Measurements from ENCODE around the gene ANKRD13A. TPM values are rescaled to one million over a fixed set of nuclear protein-coding genes. Genes with fewer than 3 reads are reported as not detected.

ANKRD13A gene
- polyA plus RNA-seq, 1 of the 3 experiments (the other 2 are of a cell fraction): 42.8 TPM

- 88% methylated on average over 7 of the region's 7 CpGs for WGBS (ENCODE audit: low lambda C conversion rate)
- no peak overlapping the region for H3K4me3 ChIP-seq (ENCODE audit: low read depth in 2 of 2, low read length in 1 of 2)
- no peak overlapping the region for H3K4me2 ChIP-seq
- H3K27ac ChIP-seq (ENCODE audit: low read depth in 2 of 2, low read length in 1 of 2): no peak overlapping the region
- no peak for DNase-seq
- no peaks in the 10 kb centered on the region for H3K9me3 ChIP-seq
- CTCF ChIA-PET: no interaction called here
- no peak overlapping the region for H3K9ac ChIP-seq
- H2AFZ ChIP-seq (ENCODE audit: low read depth): no peak overlapping the region
- H3F3A ChIP-seq (replicated peaks; ENCODE audit: insufficient read depth): no peaks in the 10 kb centered on the region
- no peaks in the 10 kb centered on the region for H4K20me1 ChIP-seq (ENCODE audit: insufficient read depth)
- H3K27me3 ChIP-seq (ENCODE audit: insufficient read depth): no peaks in the 10 kb centered on the region
- no peaks in the 10 kb centered on the region for H3K4me1 ChIP-seq (ENCODE audit: control insufficient read depth in 1 of 2, insufficient read depth in 2 of 2, low read depth in 1 of 2, low read length in 1 of 2)
- POLR2A ChIA-PET: no interaction called here
- no peaks in the 10 kb centered on the region for H3K9me2 ChIP-seq
- TF ChIP-seq SMC3 (IDR thresholded peaks at IDR 0.05; ENCODE audit: low read depth, low read length) (no peak), MEF2A (IDR thresholded peaks at IDR 0.05; ENCODE audit: borderline replicate concordance, low read depth) (no peak), EP300 (IDR thresholded peaks at IDR 0.05; ENCODE audit: borderline replicate concordance in 1 of 2, low read depth in 1 of 2, low read length in 1 of 2) (no peak), TCF12 (IDR thresholded peaks at IDR 0.05) (no peak), ELF1 (IDR thresholded peaks at IDR 0.05) (no peak), RCOR1 (IDR thresholded peaks at IDR 0.05; ENCODE audit: low read length) (no peak), NFIC (IDR thresholded peaks at IDR 0.05; ENCODE audit: borderline replicate concordance) (no peak), RAD21 (IDR thresholded peaks at IDR 0.05; ENCODE audit: low read length) (no peak), ZBTB33 (IDR thresholded peaks at IDR 0.05; ENCODE audit: borderline replicate concordance, low read depth) (no peak), MAX (IDR thresholded peaks at IDR 0.05; ENCODE audit: low read depth) (no peak), SIN3A (IDR thresholded peaks at IDR 0.05; ENCODE audit: borderline replicate concordance, low read depth, low read length) (no peak), TEAD4 (IDR thresholded peaks at IDR 0.05; ENCODE audit: borderline replicate concordance, insufficient read depth) (no peak), GABPA (IDR thresholded peaks at IDR 0.05; ENCODE audit: low read depth) (no peak), IRF3 (IDR thresholded peaks at IDR 0.05; ENCODE audit: low read depth, low read length) (no peak), PBX3 (IDR thresholded peaks at IDR 0.05) (no peak)
- no peaks in the 10 kb centered on the region for H3K36me3 ChIP-seq (replicated peaks in 1 of 2; ENCODE audit: control insufficient read depth in 1 of 2, insufficient read depth in 2 of 2, low read length in 1 of 2)
- no peaks in the 10 kb centered on the region for H3K79me2 ChIP-seq (ENCODE audit: insufficient read depth)
These were observed 81.2 kb downstream of the ANKRD13A start for GRCh38 chr12:110080410-110080809.

All from SK-N-SH (cell line).